ENCODE data around the gene CELF1. TPM values are rescaled to one million over a fixed set of nuclear protein-coding genes. Genes with fewer than 3 reads are reported as not detected.
"Not testable (repeated sequence)": the region's sequence is repeated elsewhere in the genome, so short reads cannot be mapped to it uniquely, and the experiment has no call there.

The CELF1 gene
- polyA plus RNA-seq, 1 donor from 2014 or later, result 209 TPM

GRCh38 chr11:47551086-47551485, 1.8 kb downstream of the CELF1 start:
- no peaks in the 10 kb centered on the region for H3K9me3 ChIP-seq (ENCODE audit: low read length)
- no peak overlapping the region for H3K9ac ChIP-seq (ENCODE audit: low read length)
- peaks cover 64% of the 10 kb centered on the region for H3K79me2 ChIP-seq (replicated peaks; ENCODE audit: insufficient read depth, low read length)
- H3K27me3 ChIP-seq (ENCODE audit: insufficient read depth, low read depth, low read length), result no peaks in the 10 kb centered on the region
- no peak overlapping the region for H2AFZ ChIP-seq (ENCODE audit: low read depth, low read length)
- H3F3A ChIP-seq (ENCODE audit: insufficient read depth, low read length, poor library complexity, severe bottlenecking), result no peaks in the 10 kb centered on the region
- H3K27ac ChIP-seq (ENCODE audit: low read length), result no peak overlapping the region
- H3K4me3 ChIP-seq (ENCODE audit: low read length), result peak overlapping the region; percentile 94
- no peak for TF ChIP-seq EZH2 (IDR thresholded peaks at IDR 0.05; ENCODE audit: borderline replicate concordance, insufficient read depth, low read length, poor library complexity, severe bottlenecking)
- no peak for TF ChIP-seq TAF1 (IDR thresholded peaks at IDR 0.05; ENCODE audit: low read depth)
- TF ChIP-seq MXI1 (conservative IDR thresholded peaks at IDR 0.05; ENCODE audit: poor library complexity, severe bottlenecking), result no peak
- peak; percentile 20 for TF ChIP-seq SMC3 (conservative IDR thresholded peaks at IDR 0.05; ENCODE audit: poor library complexity)
- TF ChIP-seq POLR2AphosphoS5 (IDR thresholded peaks at IDR 0.05), result no peak
- no peak for TF ChIP-seq RAD21 (conservative IDR thresholded peaks at IDR 0.05)
- TF ChIP-seq EP300 (conservative IDR thresholded peaks at IDR 0.05; ENCODE audit: poor library complexity, severe bottlenecking), result no peak
- TF ChIP-seq, protein P1, sequence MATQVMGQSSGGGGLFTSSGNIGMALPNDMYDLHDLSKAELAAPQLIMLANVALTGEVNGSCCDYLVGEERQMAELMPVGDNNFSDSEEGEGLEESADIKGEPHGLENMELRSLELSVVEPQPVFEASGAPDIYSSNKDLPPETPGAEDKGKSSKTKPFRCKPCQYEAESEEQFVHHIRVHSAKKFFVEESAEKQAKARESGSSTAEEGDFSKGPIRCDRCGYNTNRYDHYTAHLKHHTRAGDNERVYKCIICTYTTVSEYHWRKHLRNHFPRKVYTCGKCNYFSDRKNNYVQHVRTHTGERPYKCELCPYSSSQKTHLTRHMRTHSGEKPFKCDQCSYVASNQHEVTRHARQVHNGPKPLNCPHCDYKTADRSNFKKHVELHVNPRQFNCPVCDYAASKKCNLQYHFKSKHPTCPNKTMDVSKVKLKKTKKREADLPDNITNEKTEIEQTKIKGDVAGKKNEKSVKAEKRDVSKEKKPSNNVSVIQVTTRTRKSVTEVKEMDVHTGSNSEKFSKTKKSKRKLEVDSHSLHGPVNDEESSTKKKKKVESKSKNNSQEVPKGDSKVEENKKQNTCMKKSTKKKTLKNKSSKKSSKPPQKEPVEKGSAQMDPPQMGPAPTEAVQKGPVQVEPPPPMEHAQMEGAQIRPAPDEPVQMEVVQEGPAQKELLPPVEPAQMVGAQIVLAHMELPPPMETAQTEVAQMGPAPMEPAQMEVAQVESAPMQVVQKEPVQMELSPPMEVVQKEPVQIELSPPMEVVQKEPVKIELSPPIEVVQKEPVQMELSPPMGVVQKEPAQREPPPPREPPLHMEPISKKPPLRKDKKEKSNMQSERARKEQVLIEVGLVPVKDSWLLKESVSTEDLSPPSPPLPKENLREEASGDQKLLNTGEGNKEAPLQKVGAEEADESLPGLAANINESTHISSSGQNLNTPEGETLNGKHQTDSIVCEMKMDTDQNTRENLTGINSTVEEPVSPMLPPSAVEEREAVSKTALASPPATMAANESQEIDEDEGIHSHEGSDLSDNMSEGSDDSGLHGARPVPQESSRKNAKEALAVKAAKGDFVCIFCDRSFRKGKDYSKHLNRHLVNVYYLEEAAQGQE (IDR thresholded peaks at IDR 0.05; ENCODE audit: borderline replicate concordance), result no peak
- peak; percentile 55 for TF ChIP-seq CTCF (IDR thresholded peaks at IDR 0.05; ENCODE audit: poor library complexity, severe bottlenecking)
- H3K9me2 ChIP-seq (ENCODE audit: insufficient read depth, low read length), result no peaks in the 10 kb centered on the region
- H3K36me3 ChIP-seq (ENCODE audit: insufficient read depth, low read length), result no peaks in the 10 kb centered on the region
- peak overlapping the region; percentile 81 for H3K4me2 ChIP-seq (ENCODE audit: low read length)
- no peaks in the 10 kb centered on the region for H4K20me1 ChIP-seq (ENCODE audit: insufficient read depth)

GRCh38 chr11:47550288-47551047, 2.5 kb downstream of the CELF1 start:
- no peaks in the 10 kb centered on the region for H3K9me2 ChIP-seq (ENCODE audit: insufficient read depth, low read length)
- H3K27ac ChIP-seq (ENCODE audit: low read length), result no peak overlapping the region
- no peak overlapping the region for H3K9ac ChIP-seq (ENCODE audit: low read length)
- peak overlapping the region; percentile 94 for H3K4me3 ChIP-seq (ENCODE audit: low read length)
- peaks cover 65% of the 10 kb centered on the region for H3K79me2 ChIP-seq (replicated peaks; ENCODE audit: insufficient read depth, low read length)
- H3F3A ChIP-seq (ENCODE audit: insufficient read depth, low read length, poor library complexity, severe bottlenecking), result no peaks in the 10 kb centered on the region
- H3K36me3 ChIP-seq (ENCODE audit: insufficient read depth, low read length), result no peaks in the 10 kb centered on the region
- TF ChIP-seq TAF1 (IDR thresholded peaks at IDR 0.05; ENCODE audit: low read depth) (no peak), EP300 (conservative IDR thresholded peaks at IDR 0.05; ENCODE audit: poor library complexity, severe bottlenecking) (no peak), POLR2AphosphoS5 (IDR thresholded peaks at IDR 0.05) (no peak), MXI1 (conservative IDR thresholded peaks at IDR 0.05; ENCODE audit: poor library complexity, severe bottlenecking) (no peak), CTCF (IDR thresholded peaks at IDR 0.05; ENCODE audit: poor library complexity, severe bottlenecking) (no peak), SMC3 (conservative IDR thresholded peaks at IDR 0.05; ENCODE audit: poor library complexity) (no peak), RAD21 (conservative IDR thresholded peaks at IDR 0.05) (no peak), EZH2 (IDR thresholded peaks at IDR 0.05; ENCODE audit: borderline replicate concordance, insufficient read depth, low read length, poor library complexity, severe bottlenecking) (no peak)
- TF ChIP-seq, protein P1 (IDR thresholded peaks at IDR 0.05; ENCODE audit: borderline replicate concordance), result no peak
- peak overlapping the region; percentile 81 for H3K4me2 ChIP-seq (ENCODE audit: low read length)
- H3K9me3 ChIP-seq (ENCODE audit: low read length), result no peaks in the 10 kb centered on the region
- no peaks in the 10 kb centered on the region for H4K20me1 ChIP-seq (ENCODE audit: insufficient read depth)
- H2AFZ ChIP-seq (ENCODE audit: low read depth, low read length), result no peak overlapping the region
- no peaks in the 10 kb centered on the region for H3K27me3 ChIP-seq (ENCODE audit: insufficient read depth, low read depth, low read length)

GRCh38 chr11:47546274-47546673, 6.7 kb downstream of the CELF1 start:
- not testable (repeated sequence) for H3K9me3 ChIP-seq (ENCODE audit: low read length); H3K9ac ChIP-seq (ENCODE audit: low read length)

More at GRCh38 chr11:47546274-47546673, 6.7 kb downstream of the CELF1 start:
- H3K27ac ChIP-seq (ENCODE audit: low read length); H2AFZ ChIP-seq (ENCODE audit: low read depth, low read length); H3K4me3 ChIP-seq (ENCODE audit: low read length); H3K9me2 ChIP-seq (ENCODE audit: insufficient read depth, low read length); H4K20me1 ChIP-seq (ENCODE audit: insufficient read depth); H3K4me2 ChIP-seq (ENCODE audit: low read length); H3K36me3 ChIP-seq (ENCODE audit: insufficient read depth, low read length); H3K27me3 ChIP-seq (ENCODE audit: insufficient read depth, low read depth, low read length); H3F3A ChIP-seq (ENCODE audit: insufficient read depth, low read length, poor library complexity, severe bottlenecking): not testable (repeated sequence)
- peaks cover 89% of the 10 kb centered on the region for H3K79me2 ChIP-seq (replicated peaks; ENCODE audit: insufficient read depth, low read length)

Data from neural cell (in vitro differentiated cells).